Measurements from ENCODE around the gene TSPAN18. TPM values are rescaled to one million over a fixed set of nuclear protein-coding genes. Genes with fewer than 3 reads are reported as not detected.

The TSPAN18 gene
- total RNA-seq, 1 donor from 2014 or later, result 26.3 TPM

DNA sequence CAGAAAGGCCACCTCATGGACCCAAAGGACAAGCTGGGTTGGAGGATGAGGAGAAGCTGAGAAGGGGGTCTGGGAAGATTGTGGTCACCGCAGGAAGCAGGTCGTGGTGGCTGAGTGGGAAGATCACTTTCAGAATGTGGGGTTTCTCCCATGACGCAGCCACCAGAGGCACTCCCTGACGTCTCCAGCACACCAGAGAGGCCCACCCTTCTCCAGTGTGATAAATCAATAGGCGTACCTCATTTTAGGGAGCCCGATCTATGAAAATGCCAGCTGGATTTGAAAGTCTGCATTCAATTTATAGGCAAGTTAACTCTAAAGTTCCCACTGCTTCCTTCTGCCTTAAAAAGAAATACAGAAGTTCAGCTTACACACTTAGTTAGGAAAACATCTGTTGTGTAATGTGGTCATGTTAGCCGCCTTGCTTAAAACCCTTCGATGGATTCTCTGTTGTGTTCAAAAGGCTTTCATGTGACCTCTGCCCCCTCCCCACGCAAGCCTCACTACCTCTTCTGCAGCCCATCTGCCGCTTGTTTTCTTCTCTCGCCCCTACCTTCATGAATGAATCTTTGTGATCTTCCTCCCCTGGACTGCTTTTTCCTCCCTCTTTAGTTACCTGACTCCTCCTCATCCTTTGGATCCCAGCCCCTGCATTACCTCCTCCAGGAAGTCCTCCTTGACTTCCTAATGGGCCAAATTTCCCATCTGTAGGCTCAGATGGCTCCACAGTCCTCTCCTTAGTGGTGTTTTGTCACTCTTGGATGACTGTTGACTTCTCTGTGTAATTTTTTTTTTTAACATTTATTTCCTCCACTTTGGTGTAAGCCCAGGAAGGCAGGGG lies 10.7 kb downstream of the TSPAN18 start:
- no peak for DNase-seq (ENCODE audit: low read depth in 2 of 2)

DNA sequence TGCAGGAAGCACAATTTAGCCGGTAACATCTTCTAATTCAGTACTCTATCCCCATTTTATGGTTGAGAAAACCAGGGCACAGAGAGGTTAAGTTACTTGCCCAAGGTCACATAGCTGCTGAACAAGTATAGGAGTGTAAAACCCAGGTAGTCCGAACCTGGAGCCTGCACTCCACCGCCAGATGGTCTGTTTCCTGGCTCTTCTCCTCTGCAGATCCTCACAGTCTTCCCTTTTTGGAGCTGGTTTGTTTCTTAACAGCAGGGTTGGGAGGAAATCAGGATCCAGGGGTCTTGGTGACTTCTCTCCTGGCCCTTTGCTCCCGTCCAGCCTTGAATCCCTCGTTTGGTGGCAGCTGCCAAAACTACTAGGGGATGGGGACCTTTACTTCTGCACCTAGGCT lies 12.0 kb downstream of the TSPAN18 start:
- DNase-seq (ENCODE audit: low read depth in 2 of 2), result no peak

DNA sequence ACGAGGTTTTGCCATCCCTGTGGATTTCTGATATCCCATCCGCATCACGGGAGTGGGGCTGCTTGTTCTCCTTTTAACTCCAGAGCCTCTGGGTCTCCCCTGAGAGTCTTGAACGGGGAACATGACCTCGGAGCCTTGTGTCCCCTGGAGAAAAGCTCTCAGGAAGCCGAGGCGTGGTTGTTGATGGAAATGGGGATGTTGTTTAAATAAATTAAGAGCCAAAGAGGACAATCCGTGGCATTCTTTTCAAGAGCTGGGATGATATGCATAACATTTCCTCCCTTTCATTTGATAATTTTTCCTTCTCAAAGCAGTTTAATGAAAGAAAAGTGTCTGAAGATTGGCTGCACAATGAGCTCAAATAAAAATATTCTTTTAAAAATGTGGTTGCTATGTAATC lies 14.2 kb downstream of the TSPAN18 start:
- DNase-seq (ENCODE audit: low read depth in 2 of 2), result peak in 1 of 2 donors; percentile 32

DNA sequence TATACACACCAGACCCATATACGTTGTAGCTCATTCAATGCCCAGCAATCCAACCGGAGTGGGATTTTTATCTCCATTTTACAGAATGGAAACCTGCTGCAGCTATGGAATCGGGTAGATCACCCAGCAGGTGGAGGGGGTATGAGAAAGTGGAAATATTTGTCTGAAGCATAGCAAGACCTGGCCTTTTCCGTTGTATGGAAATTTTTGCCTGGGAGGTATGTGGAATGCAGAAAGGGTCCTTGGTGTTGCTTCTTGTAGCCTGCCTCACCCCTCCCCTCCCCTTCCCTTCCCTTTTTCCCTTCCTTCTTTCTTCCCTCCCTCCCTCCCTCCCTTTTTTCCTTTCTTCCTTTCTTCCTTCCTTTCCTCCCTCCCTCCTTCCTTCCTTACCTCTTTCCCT lies 15.2 kb downstream of the TSPAN18 start:
- no peak for DNase-seq (ENCODE audit: low read depth in 2 of 2)

DNA sequence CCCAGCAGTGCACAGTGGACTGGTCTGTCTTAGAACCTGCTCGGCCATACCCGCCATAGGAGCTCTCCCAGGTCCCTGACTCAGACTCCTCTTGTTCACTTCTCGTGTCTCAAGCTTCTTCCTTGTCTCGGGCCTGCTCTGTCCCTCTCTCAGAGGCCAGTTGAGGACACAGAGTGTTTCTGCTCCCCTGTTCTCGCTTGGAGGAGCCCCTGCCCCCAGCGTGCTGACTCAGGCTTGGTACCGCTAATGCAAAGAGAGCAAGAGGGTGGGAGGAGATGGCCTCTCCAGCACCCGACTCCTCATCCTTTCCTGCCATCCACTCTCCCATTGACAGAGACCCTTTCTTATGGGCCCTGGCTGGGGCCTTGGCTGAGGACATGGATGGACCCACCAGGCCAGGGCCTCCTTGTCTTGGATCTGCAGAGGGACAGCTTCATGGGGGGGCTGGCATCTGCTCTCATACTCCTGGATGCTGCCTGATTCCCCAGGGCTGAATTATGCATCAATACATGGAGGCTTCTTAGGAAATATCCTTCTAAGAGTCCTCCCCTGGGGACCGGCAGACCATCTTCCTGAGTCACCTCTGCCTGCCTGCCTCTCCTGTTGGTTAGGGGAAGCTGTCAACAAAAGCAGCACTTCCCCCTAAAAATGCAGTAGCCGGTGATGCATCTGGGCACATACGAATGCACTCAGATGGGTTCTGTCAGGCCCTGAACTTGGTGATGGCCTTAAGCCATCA lies 15.9 kb downstream of the TSPAN18 start:
- no peak for DNase-seq (ENCODE audit: low read depth in 2 of 2)

DNA sequence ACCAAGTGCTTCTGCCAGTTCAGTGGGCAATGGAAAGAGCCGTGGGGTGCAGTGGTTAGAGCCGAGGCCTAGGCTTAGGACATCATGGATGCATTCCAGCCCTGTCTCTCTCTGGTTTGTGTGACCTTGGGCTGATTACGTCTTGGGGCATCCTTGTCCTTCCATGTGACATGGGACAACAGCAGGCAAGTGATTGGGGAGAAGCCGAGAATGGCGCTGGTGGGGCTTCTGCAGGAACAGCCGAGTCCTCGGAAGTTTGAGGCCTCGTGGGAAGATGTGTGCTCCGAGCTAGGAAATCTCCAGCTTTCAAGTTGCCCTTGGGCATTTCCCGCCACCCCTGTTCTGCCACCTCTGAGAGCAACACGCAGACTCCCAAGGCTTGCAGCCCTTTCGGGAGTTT lies 16.6 kb downstream of the TSPAN18 start:
- no peak for DNase-seq (ENCODE audit: low read depth in 2 of 2)

DNA sequence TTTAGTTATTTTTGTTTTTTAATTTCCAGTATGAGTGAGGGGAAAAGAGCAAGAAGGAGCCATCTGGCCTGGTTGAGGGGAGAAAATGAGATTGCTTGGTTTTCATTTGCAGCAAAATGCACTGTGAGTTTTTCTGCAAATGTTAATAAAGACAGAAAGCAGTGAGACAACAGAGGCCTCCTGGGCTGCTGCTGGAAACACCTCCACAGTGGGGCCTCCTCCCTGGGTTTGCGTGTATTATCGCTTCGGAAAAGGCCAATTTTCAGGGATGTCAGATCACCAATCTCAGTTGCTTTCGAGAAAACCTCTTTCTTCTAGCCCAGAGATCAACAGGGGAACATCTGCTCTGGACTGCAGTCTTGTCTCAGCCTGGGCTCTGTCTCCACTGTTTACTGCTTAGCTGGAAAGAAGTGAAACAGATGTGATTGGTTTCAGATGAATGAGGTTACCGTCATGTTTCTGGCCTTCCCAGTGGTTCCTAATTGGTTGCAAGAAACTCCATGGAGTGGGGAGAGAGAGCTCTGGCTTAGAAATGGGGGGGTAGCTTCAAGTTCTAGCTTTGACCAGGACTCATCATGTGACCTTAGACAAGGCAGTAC lies 17.3 kb downstream of the TSPAN18 start:
- DNase-seq (ENCODE audit: low read depth in 2 of 2), result no peak

DNA sequence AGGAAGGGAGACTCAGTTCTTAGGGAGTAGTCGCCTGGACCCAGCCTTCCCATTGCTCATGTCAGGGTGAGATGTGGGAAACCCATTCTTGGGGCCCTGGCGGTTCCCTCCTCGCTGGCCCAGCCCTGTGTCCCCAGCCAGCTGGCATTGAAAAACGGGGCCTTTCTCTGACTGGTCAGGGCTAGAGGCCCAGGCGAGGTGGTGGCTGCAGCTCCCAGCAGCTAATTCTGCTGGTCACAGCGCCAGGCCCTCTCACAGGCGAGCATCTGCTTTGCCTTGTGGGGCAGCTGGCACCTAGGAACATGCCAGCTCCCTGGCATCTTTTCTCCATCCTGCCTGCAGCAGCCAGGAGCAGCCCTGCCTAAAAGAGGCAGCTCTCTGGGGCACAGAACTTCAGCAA lies 20.1 kb downstream of the TSPAN18 start:
- no peak for DNase-seq (ENCODE audit: low read depth in 2 of 2)

DNA sequence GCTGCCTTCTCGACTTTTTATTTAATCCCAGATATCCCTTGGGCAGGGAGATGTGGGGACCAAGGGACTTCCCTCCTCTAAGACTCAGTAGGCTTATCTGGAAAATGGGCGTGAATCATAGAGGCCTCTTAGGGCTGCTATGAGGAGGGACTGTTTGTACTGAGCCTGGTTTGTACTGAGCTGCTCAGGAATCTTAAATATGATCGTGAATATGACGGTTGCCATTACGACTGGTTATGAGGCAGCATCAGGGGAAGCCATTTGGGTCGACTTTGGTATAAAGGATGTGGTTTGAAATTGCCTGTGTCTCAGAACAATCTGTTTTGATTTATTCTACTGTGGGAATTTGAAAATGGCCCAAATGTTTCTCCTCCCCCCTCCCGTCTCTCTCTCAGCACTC lies 20.6 kb downstream of the TSPAN18 start:
- no peak for DNase-seq (ENCODE audit: low read depth in 2 of 2)

DNA sequence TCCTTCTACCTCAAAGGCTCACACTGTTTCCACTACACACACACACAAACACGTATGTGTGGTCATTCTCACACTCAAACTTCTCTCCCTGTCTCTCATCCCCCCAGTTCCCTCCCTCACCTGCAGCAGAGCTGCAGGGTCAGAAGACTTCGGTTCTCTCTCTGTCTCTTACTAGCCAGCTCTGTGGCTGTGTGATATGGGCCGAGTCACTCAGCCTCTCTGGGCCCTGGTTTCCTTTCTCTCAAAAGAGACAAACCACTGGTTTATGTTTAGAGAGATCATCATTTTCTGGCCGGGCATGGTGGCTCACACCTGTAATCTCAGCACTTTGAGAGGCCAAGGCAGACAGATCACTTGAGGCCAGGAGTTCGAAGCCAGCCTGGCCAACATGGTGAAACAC lies 21.1 kb downstream of the TSPAN18 start:
- DNase-seq (ENCODE audit: low read depth in 2 of 2), result no peak

DNA sequence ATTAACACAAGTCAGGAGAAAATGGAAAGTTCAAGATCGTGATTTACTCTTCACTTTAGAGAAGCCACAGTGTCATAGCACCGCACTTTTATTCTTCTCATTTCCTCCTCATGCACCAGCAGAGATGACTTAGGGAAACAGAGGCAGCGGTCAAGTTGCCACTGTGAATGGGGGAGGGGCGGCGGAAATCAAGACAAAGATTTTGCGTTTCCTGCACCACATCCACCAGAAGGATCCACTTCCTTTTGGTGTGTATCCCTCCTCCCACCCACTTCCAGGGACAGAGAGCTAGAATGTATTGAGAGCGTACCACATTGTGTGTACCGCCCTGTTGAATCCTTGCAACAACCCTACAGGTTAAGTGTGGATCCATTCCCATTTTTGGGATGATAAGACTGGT lies 21.8 kb downstream of the TSPAN18 start:
- DNase-seq (ENCODE audit: low read depth in 2 of 2), result no peak

DNA sequence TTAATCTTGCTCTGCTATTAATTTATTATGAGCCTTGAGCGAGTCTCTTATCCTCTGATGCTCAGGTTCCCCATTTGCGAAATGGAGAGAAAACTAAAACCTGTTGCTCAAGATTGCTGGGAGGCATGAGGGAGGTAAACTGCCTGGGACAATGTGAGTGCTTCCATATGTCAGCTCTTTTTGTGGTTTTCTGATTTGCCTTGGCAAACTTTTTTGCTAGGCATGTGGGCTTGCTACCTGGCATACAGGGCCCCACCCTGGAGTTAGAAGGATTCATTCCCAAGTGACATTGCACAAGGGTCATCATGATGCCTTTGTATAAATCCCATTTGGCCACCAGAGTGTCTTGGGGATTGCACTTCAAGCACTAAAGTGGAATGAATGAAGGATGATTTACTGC lies 22.4 kb downstream of the TSPAN18 start:
- no peak for DNase-seq (ENCODE audit: low read depth in 2 of 2)

DNA sequence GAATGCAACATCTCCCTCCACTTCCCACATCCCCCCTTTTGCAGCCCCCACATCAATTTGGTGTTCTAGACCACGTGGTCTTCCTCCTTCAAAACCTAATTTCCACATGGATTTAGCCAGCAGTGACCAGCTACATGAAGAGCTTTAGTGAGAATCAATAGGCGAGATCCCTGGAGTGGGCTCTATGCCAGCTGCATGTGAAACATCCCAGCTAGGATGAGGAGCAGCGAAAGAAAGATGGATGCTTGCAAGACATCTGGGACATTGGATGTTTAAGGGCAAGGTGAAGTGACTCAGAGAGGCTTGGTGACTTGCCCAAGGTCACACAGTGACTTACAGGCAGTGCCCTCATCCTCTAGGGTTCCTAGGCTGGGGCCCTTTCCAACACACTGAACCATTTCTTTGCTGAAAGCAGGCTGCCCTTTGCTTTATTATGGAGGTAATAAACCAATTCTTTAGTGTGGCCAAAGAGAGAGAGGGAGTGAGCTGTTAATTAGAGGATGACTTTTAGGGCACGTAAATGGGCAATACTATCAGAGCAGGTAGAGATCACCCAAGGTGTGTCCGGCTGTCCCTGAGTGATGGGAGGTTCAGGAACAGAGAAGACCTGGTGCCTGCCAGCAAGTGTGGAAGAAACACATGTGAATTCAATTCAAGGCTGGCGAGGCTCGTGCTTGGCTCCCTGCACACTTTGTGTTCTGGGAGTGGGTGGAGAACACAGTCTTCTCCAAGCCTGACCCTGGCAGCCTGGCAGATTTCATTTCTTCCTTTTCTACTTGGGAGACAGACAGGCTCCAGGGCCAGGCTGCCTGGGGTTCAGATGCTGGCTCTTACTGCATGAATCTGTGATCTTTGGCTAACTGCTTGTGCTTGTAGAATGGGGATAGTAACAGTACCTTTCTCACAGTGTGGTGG lies 24.0 kb downstream of the TSPAN18 start:
- no peak for DNase-seq (ENCODE audit: low read depth in 2 of 2)

DNA sequence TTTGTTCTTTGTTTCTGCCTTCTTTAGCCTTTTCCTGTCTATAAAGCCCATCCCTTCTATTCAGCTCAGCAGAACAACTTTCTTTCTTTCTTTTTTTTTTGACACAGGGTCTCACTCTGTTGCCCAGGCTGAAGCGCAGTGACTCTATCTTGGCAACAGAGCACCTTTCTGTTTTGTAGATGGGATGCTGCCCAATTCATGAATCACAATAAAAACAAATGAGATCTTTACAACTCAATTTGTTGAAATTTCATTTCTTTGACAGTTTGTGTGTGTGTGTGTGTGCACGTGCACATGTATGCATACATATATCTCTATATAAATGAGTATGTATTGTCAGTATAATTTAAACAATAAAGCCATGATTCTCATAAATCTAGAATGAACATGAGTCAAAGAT lies 25.5 kb downstream of the TSPAN18 start:
- DNase-seq (ENCODE audit: low read depth in 2 of 2), result peak in 1 of 2 donors; percentile 26

DNA sequence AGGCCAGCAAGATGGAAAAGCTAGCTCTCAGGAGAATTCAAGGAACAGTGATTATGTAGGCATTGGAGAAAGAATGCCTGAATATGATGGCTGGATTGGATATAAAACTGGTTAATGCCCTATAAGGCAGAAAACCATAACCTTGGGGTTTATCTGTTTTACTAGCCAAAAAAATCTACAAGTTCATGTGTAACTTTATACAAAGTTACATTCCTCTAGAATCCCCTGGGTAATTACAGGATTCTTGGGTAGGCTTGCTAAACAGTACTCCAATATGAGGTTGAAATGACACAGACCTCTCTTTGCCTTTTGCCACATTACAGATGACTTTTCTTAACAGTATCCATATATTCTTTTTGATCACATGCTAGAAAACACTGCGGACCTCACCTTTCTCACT lies 26.0 kb downstream of the TSPAN18 start:
- DNase-seq (ENCODE audit: low read depth in 2 of 2), result no peak

DNA sequence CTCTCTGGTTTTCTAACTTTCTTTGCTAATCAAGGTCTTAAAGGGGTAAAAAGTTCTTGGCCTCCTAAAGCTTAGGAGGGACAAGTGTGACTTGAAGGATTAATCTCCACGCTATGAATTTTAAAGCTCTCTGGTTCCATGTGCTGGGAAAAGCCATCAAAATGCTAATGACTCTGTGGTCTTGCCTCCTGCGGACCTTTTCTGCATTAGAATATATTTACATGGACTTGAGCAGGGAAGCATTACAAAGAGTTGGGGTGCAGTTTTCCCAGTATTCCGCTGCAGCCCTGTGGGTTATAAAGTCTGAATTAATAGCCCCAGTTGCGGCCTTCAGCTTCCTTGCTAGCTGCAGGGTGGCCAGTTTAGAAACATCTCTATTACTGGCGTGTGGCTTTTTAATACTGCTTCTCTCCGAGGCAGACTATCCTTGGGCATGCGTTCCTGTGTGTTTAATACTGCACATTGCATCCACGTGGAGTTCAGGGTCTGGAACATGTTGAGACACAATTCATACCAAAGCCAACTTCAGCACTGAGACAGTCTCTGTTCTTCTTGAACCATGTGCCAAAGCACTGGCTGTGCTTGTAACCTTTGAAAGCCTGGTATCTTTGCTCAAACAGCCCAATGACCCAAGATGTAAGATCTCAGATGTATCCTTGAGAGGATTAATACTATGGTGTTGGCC lies 27.3 kb downstream of the TSPAN18 start:
- DNase-seq (ENCODE audit: low read depth in 2 of 2), result no peak

DNA sequence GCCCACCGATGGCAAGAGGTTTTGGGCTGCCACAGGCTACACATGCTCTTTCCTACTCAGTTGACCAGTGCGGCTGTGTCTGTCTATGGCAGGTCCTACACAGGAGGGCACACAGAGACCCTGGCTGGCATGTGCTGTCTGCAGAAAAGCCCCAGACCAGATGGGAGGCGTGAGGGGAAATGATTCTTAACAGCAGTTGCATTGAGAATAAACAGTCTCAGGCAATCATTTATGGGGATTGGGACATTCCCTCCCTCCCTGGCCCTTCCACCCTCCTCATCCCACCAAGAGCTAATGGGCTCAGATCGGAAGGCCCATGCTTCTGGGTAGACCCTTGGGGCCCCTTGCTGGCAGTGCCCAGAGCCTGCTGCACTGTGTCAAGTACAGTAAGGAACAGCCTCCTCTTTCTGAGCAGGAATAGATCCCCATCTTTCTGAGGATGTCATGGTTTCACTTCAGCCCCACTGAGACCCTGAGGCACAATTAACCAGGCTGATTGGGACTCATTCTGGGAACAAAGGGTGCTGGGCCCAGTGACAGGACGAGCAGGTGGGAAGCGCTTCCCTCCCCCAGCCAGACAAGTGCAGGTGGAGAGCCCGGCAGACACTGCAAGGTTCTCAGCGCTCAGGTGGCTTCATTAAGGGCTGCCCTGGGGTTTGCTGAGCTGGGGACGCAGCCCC lies 28.3 kb downstream of the TSPAN18 start:
- DNase-seq (ENCODE audit: low read depth in 2 of 2), result no peak

DNA sequence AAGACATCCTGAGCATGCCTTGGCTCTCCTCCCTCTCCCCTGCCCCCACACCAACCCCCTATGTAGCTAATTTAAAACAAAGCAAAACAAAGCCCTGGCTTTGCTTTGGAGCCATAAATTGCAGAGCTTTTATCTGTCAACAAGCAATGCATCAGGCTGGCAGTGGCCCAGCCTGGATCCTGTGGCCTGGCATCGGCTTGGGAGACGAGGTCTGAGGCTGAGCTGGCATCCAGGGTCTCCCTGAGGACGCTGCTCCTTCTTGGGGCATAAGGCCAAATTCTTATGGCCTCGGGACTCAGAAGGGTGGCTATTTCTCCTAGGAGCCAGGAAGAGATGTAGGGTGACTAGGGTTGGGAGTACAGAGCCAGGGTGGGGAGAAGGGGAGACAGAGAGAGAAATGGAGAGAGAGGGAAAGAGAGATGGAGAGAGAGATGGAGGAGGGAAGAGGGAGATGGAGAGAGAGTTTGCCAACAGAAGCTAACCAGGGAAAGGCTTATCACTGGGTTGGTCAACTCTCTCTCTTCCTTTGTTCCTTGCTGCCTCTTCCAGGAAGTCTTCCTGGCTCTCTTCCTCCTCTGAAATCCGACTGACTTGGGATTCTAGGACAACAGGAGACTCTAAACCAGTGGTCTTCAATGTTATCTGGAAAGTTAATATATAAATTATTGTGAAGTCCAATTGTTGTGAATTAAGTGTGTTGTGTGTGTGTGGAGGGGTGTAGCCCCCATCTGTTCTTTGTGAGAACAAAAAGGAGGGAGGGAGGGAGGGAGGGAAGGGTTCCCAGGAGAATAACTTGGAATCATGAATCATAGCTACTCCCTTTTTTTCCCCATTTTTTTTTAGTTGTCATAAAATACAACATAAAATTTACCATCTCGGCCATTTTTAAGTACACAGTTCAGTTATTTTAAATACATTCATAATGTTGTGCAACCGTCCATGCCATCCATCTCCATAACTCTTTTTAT lies 29.1 kb downstream of the TSPAN18 start:
- DNase-seq (ENCODE audit: low read depth in 2 of 2), result peak in 1 of 2 donors; percentile 17

DNA sequence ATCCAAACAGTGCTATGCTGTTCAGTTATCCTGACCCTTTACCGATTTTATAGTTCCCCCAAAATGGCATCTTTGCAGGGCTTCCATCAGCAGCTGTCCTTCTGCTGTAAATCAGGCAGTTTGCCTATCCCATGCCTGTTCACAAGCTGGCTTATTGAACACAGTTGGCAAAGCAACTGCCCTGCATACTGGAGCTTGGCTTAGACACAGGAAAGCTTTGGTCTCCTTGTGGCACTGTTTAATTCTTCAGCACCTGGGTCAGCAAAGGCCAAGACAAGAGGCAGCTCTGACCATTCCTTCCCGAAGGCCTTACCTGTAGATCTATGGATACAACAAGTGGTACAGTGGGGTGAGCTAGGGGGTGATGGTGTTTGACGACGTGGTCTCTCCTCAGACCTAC lies 32.2 kb downstream of the TSPAN18 start:
- no peak for DNase-seq (ENCODE audit: low read depth in 2 of 2)
